Measurements from ENCODE around the gene KRTAP9-2.

DNA sequence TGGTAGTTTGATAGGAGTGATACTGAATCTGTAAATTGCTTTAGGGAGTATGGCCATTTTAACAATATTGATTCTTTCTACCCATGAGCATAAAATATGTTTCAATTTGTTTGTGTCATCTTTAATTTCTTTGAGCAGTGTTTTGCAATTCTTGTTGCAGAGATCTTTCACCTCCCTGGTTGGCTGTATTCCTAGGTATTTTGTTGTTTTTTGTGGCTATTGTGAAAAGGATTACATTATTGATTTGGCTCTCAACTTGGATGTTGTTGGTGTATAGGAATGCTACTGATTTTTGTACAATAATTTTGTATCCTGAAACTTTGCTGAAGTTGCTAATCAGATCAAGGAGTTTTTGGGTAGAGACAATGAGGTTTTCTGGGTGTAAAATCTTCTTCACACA lies 32.0 kb downstream of the KRTAP9-2 start:
- TF ChIP-seq, protein P1, sequence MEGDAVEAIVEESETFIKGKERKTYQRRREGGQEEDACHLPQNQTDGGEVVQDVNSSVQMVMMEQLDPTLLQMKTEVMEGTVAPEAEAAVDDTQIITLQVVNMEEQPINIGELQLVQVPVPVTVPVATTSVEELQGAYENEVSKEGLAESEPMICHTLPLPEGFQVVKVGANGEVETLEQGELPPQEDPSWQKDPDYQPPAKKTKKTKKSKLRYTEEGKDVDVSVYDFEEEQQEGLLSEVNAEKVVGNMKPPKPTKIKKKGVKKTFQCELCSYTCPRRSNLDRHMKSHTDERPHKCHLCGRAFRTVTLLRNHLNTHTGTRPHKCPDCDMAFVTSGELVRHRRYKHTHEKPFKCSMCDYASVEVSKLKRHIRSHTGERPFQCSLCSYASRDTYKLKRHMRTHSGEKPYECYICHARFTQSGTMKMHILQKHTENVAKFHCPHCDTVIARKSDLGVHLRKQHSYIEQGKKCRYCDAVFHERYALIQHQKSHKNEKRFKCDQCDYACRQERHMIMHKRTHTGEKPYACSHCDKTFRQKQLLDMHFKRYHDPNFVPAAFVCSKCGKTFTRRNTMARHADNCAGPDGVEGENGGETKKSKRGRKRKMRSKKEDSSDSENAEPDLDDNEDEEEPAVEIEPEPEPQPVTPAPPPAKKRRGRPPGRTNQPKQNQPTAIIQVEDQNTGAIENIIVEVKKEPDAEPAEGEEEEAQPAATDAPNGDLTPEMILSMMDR (IDR thresholded peaks at IDR 0.05), result no peak
- TF ChIP-seq POLR2A (IDR thresholded peaks at IDR 0.05), result no peak
